GM12873 (cell line): ENCODE measurements around the gene PPP1R14B.

Experiments used
- CTCF ChIP-seq: IDR thresholded peaks from 2 replicates; pipeline ENCODE4 v1.5.1; 2012; ENCODE audit warnings: low read depth, mild to moderate bottlenecking, moderate library complexity, low read length, control low read depth; ENCODE audit not compliant: insufficient read depth; ENCODE audit errors: missing control alignments

Gene PPP1R14B

GRCh38 chr11:64255135-64256128 lies 8.7 kb upstream of the PPP1R14B start:
- TF ChIP-seq CTCF: no peak

DNA sequence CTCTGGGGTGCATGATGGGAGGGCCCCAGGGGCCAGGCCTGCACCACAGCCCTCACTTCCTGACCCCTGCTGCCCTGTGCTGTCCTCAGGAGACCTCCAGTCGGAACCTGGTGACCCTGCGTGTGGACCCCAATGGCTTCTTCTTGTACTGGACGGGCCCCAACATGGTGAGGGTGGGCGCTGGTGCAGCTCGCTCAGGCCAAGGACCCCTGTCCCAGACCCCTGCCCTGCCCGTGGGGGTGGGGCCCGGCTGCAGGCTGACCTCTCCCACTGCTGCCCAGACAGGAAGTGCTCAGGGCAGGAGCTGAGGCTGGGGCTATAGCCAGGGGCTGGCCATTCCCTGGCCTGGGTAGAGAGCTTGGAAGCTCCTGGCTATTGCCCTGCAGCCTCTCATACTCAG lies 7.6 kb upstream of the PPP1R14B start:
- no peak for TF ChIP-seq CTCF

DNA sequence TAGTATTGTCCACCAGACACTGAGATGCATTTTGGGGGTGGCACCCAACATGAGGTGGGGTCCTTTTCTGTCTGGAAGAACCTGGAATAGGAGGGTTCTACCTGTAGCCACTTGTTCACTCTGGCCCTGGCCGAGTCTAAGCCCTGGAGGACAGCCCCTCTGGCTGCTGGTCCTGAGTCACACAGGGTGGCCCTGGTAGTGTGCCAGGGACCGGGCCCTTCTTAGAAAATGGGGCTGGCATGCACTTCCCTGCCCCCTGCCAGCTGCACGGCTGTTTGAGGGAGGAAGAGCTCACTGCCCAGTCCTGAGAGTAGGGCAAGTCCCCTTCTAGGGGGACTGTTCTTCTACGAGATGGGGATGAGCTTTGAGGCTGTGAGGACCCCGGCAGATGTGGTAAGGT lies 6.7 kb upstream of the PPP1R14B start:
- no peak for TF ChIP-seq CTCF

- no peak for TF ChIP-seq CTCF
These were observed 6.3 kb upstream of the PPP1R14B start for GRCh38 chr11:64253043-64253442.

DNA sequence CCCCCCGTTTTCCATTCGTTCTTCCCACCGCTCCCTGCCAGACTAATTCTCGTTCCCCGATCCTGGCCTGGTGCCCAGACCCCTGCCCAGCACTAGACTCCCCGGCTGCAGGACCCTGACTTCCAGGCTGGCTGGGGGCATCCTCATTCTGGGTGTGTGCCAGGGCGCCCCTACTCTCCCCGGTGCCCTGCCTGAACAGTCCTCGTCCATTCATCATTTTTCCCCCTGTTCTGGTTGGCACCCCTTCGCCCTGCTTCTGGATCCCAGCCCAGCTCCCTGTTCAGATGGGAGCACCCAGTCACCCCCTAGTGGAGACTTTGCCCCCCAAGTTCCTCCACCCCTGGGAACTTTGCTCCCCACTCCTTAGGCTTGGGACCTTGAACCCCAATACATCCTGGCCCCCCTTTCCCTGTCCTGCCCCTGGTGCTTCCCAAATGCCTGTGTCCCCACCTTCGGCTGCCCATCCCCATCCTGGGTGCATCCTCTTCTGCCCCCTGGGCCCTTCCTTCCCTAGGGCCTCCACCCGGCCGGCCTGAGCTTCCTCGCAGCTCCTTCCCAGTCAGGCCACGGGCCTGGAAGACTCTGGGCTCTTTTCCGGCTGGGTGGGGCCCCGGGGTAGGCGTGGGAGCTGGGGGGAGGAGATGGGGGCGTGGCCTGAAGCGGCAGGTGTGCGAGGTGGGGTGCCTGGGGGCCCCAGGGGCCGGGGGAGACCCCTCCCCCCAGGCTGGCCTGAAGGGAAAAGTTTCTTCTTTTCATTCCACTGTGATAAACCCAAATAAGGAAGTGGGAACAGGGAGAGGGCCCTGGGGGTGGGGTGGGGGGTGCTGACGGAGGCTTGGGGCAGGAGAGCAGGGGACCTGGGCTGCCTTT lies 5.5 kb upstream of the PPP1R14B start:
- peak; percentile 66 for TF ChIP-seq CTCF

DNA sequence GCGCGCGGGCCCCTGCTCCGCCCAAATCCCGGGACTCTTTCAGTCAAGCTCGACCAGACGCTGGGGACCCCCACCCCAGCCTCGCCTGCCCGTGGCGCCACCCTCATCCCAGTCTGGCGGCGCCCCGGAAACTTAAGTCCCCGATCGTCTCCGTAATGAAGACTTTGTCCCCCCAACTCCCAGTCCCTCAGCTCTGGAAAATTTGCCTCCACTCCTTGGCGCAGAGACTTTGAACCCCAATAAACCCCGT lies 4.9 kb upstream of the PPP1R14B start:
- no peak for TF ChIP-seq CTCF
